GM18867 (cell line): ENCODE results near the gene P4HB.

Source experiments
- ATAC-seq: cut with Tn5 transposase; IDR thresholded peaks from one replicate; pipeline ENCODE4 v1.9.1; 2021; ENCODE audit warnings: mild to moderate bottlenecking, moderate library complexity; ENCODE audit not compliant: unreplicated experiment

The P4HB gene

GRCh38 chr17:81898029-81898866, 37.9 kb upstream of the P4HB start:
- no peak for ATAC-seq

- no peak for ATAC-seq
Measured at GRCh38 chr17:81895400-81895799, 35.1 kb upstream of the P4HB start.

GRCh38 chr17:81891303-81891552, 30.9 kb upstream of the P4HB start:
- ATAC-seq: no peak

- ATAC-seq: peak; percentile 21
Measured at GRCh38 chr17:81890447-81891302, 30.3 kb upstream of the P4HB start.

GRCh38 chr17:81889602-81890001, 29.3 kb upstream of the P4HB start:
- no peak for ATAC-seq

GRCh38 chr17:81888988-81889595, 28.8 kb upstream of the P4HB start:
- ATAC-seq: no peak

GRCh38 chr17:81888105-81888987, 28.0 kb upstream of the P4HB start:
- no peak for ATAC-seq

- ATAC-seq: no peak
Measured at GRCh38 chr17:81885869-81886548, 25.7 kb upstream of the P4HB start.

GRCh38 chr17:81885454-81885853, 25.1 kb upstream of the P4HB start:
- no peak for ATAC-seq

GRCh38 chr17:81884968-81885367, 24.6 kb upstream of the P4HB start:
- ATAC-seq: no peak

GRCh38 chr17:81884520-81884919, 24.2 kb upstream of the P4HB start:
- ATAC-seq: no peak

GRCh38 chr17:81879121-81879520, 18.8 kb upstream of the P4HB start:
- no peak for ATAC-seq

GRCh38 chr17:81878294-81878693, 18.0 kb upstream of the P4HB start:
- no peak for ATAC-seq

- no peak for ATAC-seq
Measured at GRCh38 chr17:81877569-81877968, 17.2 kb upstream of the P4HB start.

GRCh38 chr17:81871387-81872230, 11.3 kb upstream of the P4HB start:
- peak; percentile 48 for ATAC-seq

- ATAC-seq: peak; percentile 24
Measured at GRCh38 chr17:81870981-81871386, 10.6 kb upstream of the P4HB start, which contains the start of gene ARHGDIA. Gene ARHGDIA (minus strand): TSS chr17:81871337. CDS start chr17:81869930, 1,407 bp downstream.

GRCh38 chr17:81870131-81870980, 10.0 kb upstream of the P4HB start:
- peak; percentile 18 for ATAC-seq
